Stimulated activated naive B cell treated with anti-CD40 and anti-IgM and Interleukin-4, amounts not matched to agents 10 μg/mL and 1 μg/mL and 100 μg/mL, for 72 hours (primary cell): Measurements from ENCODE around the gene GGACT.
"Not testable (repeated sequence)": the region's sequence is repeated elsewhere in the genome, so short reads cannot be mapped to it uniquely, and the experiment has no call there.

ENCODE experiments used
- ATAC-seq, 2 donors: fragments of 150-1000 bp; cut with Tn5 transposase; replicated peaks; 2 replicates each; pipeline ENCODE4 v1.10.0; 2021; ENCODE audit warnings: moderate library complexity in 1 of 2
- DNase-seq: peaks from one replicate; pipeline ENCODE4 v3.0.0; 2021
- H3K27ac Mint-ChIP-seq: one replicate; pipeline ENCODE4 v1.8.0; 2022; ENCODE audit warnings: mild to moderate bottlenecking, mixed read lengths
- H3K27me3 Mint-ChIP-seq, 2 donors: one replicate each; pipeline ENCODE4 v1.8.0; 2022; ENCODE audit warnings: mixed read lengths in 2 of 2
- H3K36me3 Mint-ChIP-seq, 2 donors: one replicate each; pipeline ENCODE4 v1.8.0; 2022; ENCODE audit warnings: mixed read lengths in 2 of 2, mild to moderate bottlenecking in 1 of 2
- H3K4me1 Mint-ChIP-seq, 2 donors: one replicate each; pipeline ENCODE4 v1.8.0; 2022; ENCODE audit warnings: mixed read lengths in 2 of 2, mild to moderate bottlenecking in 1 of 2
- H3K4me3 Mint-ChIP-seq, 2 donors: one replicate each; pipeline ENCODE4 v1.8.0; 2022; ENCODE audit warnings: mild to moderate bottlenecking in 2 of 2, mixed read lengths in 2 of 2, moderate library complexity in 1 of 2
- H3K9me3 Mint-ChIP-seq, 2 donors: one replicate each; pipeline ENCODE4 v1.8.0; 2022; ENCODE audit warnings: mixed read lengths in 2 of 2, mild to moderate bottlenecking in 1 of 2

The GGACT gene

GRCh38 chr13:100588331-100589177 is at the start of gene GGACT:
Gene GGACT, minus strand, starts transcription at chr13:100588789. Its CDS starts 56,198 bp downstream, at chr13:100532591.
- Mint-ChIP-seq H3K27me3 (no peaks in the 10 kb centered on the region), H3K4me3 (peak within 1 kb of the TSS; percentile 88 to 91), H3K9me3 (peaks cover 4% of the 10 kb centered on the region in 2 donors), H3K36me3 (peaks cover 0 to 3% of the 10 kb centered on the region in 2 donors), H3K27ac (peak within 1 kb of the TSS; percentile 91), H3K4me1 (peaks cover 8 to 23% of the 10 kb centered on the region in 2 donors)
- DNase-seq: peak; percentile 82
- ATAC-seq: peak; percentile 98 to 99

- Mint-ChIP-seq H3K36me3 (peaks cover 21 to 42% of the 10 kb centered on the region in 2 donors), H3K27ac (no peak overlapping the region), H3K4me1 (no peaks in the 10 kb centered on the region), H3K9me3 (no peaks in the 10 kb centered on the region), H3K4me3 (no peak overlapping the region), H3K27me3 (no peaks in the 10 kb centered on the region)
- no peak for DNase-seq
- ATAC-seq: no peak
These were observed 49.2 kb upstream of the GGACT start for GRCh38 chr13:100637796-100638195.

GRCh38 chr13:100637380-100637779 is 48.8 kb upstream of the GGACT start:
- ATAC-seq (no peak), DNase-seq (no peak)
- peaks cover 22 to 42% of the 10 kb centered on the region in 2 donors for H3K36me3 Mint-ChIP-seq
- H3K27me3 Mint-ChIP-seq: no peaks in the 10 kb centered on the region
- no peak overlapping the region for H3K4me3 Mint-ChIP-seq
- no peak overlapping the region for H3K27ac Mint-ChIP-seq
- no peaks in the 10 kb centered on the region for H3K9me3 Mint-ChIP-seq
- no peaks in the 10 kb centered on the region for H3K4me1 Mint-ChIP-seq

- Mint-ChIP-seq H3K4me1 (no peaks in the 10 kb centered on the region), H3K27ac (no peak overlapping the region), H3K36me3 (peaks cover 19 to 40% of the 10 kb centered on the region in 2 donors), H3K4me3 (no peak overlapping the region), H3K27me3 (no peaks in the 10 kb centered on the region), H3K9me3 (no peaks in the 10 kb centered on the region)
- ATAC-seq: no peak
- no peak for DNase-seq
These were observed 47.9 kb upstream of the GGACT start for GRCh38 chr13:100636441-100636840.

- H3K27me3 Mint-ChIP-seq: no peaks in the 10 kb centered on the region
- no peak overlapping the region for H3K27ac Mint-ChIP-seq
- no peak overlapping the region for H3K4me3 Mint-ChIP-seq
- no peak for DNase-seq
- ATAC-seq: no peak
- peaks cover 19 to 36% of the 10 kb centered on the region in 2 donors for H3K36me3 Mint-ChIP-seq
- no peaks in the 10 kb centered on the region for H3K9me3 Mint-ChIP-seq
- H3K4me1 Mint-ChIP-seq: no peaks in the 10 kb centered on the region
These were observed 47.4 kb upstream of the GGACT start for GRCh38 chr13:100636004-100636403.

- no peak for DNase-seq
- no peak for ATAC-seq
- Mint-ChIP-seq H3K9me3 (no peaks in the 10 kb centered on the region), H3K36me3 (peaks cover 23 to 44% of the 10 kb centered on the region in 2 donors), H3K4me1 (peaks cover 0 to under 1% of the 10 kb centered on the region in 2 donors), H3K27ac (no peak overlapping the region), H3K27me3 (no peaks in the 10 kb centered on the region), H3K4me3 (no peak overlapping the region)
These were observed 46.1 kb upstream of the GGACT start for GRCh38 chr13:100634696-100635095.

GRCh38 chr13:100633461-100633860 is 44.9 kb upstream of the GGACT start:
- Mint-ChIP-seq H3K4me1 (peaks cover 0 to 1% of the 10 kb centered on the region in 2 donors), H3K9me3 (no peaks in the 10 kb centered on the region), H3K27me3 (no peaks in the 10 kb centered on the region), H3K27ac (no peak overlapping the region), H3K36me3 (peaks cover 32 to 56% of the 10 kb centered on the region in 2 donors), H3K4me3 (no peak overlapping the region)
- DNase-seq (no peak), ATAC-seq (no peak)

- Mint-ChIP-seq H3K9me3 (no peaks in the 10 kb centered on the region), H3K27me3 (no peaks in the 10 kb centered on the region), H3K36me3 (peaks cover 39 to 64% of the 10 kb centered on the region in 2 donors), H3K4me3 (no peak overlapping the region), H3K27ac (no peak overlapping the region), H3K4me1 (peaks cover 0 to 1% of the 10 kb centered on the region in 2 donors)
- DNase-seq (no peak), ATAC-seq (no peak)
These were observed 42.0 kb upstream of the GGACT start for GRCh38 chr13:100630555-100630954.

- Mint-ChIP-seq H3K4me3 (no peak overlapping the region), H3K27me3 (no peaks in the 10 kb centered on the region), H3K4me1 (peaks cover 0 to 1% of the 10 kb centered on the region in 2 donors), H3K36me3 (peaks cover 44 to 74% of the 10 kb centered on the region in 2 donors), H3K9me3 (no peaks in the 10 kb centered on the region), H3K27ac (no peak overlapping the region)
- no peak for ATAC-seq
- no peak for DNase-seq
These were observed 38.5 kb upstream of the GGACT start for GRCh38 chr13:100627120-100627519.

- no peak for DNase-seq
- Mint-ChIP-seq H3K27me3 (no peaks in the 10 kb centered on the region), H3K9me3 (peaks cover 0 to 2% of the 10 kb centered on the region in 2 donors), H3K27ac (no peak overlapping the region), H3K36me3 (peaks cover 50 to 81% of the 10 kb centered on the region in 2 donors), H3K4me3 (no peak overlapping the region), H3K4me1 (peaks cover 0 to 1% of the 10 kb centered on the region in 2 donors)
- ATAC-seq: no peak
These were observed 36.9 kb upstream of the GGACT start for GRCh38 chr13:100625447-100625846.

GRCh38 chr13:100620792-100621191 is 32.2 kb upstream of the GGACT start:
- ATAC-seq (no peak), DNase-seq (no peak)
- Mint-ChIP-seq H3K9me3 (peaks cover 0 to 2% of the 10 kb centered on the region in 2 donors), H3K36me3 (peaks cover 35 to 49% of the 10 kb centered on the region in 2 donors), H3K4me3 (no peak overlapping the region), H3K27me3 (no peaks in the 10 kb centered on the region), H3K4me1 (no peaks in the 10 kb centered on the region), H3K27ac (no peak overlapping the region)

GRCh38 chr13:100619940-100620339 is 31.4 kb upstream of the GGACT start:
- Mint-ChIP-seq H3K27ac (no peak overlapping the region), H3K9me3 (peaks cover 0 to 2% of the 10 kb centered on the region in 2 donors), H3K4me3 (no peak overlapping the region), H3K36me3 (peaks cover 32 to 42% of the 10 kb centered on the region in 2 donors), H3K4me1 (no peaks in the 10 kb centered on the region), H3K27me3 (no peaks in the 10 kb centered on the region)
- DNase-seq (no peak), ATAC-seq (no peak)

- H3K36me3 Mint-ChIP-seq: peaks cover 26 to 35% of the 10 kb centered on the region in 2 donors
- not testable (repeated sequence) for H3K27ac Mint-ChIP-seq, ATAC-seq, H3K27me3 Mint-ChIP-seq, DNase-seq, H3K4me1 Mint-ChIP-seq, H3K4me3 Mint-ChIP-seq, H3K9me3 Mint-ChIP-seq
These were observed 30.3 kb upstream of the GGACT start for GRCh38 chr13:100618897-100619296.

- no peak for DNase-seq
- Mint-ChIP-seq H3K27me3 (no peaks in the 10 kb centered on the region), H3K4me1 (peaks cover 28 to 46% of the 10 kb centered on the region in 2 donors), H3K4me3 (no peak overlapping the region), H3K36me3 (peaks cover 10% of the 10 kb centered on the region in 2 donors), H3K9me3 (peaks cover 2% of the 10 kb centered on the region in 2 donors), H3K27ac (no peak overlapping the region)
- no peak for ATAC-seq
These were observed 24.4 kb upstream of the GGACT start for GRCh38 chr13:100613031-100613430.
